Caco-2 (cell line): Measurements from ENCODE around the gene RFTN1. TPM values are rescaled to one million over a fixed set of nuclear protein-coding genes. Genes with fewer than 3 reads are reported as not detected.

Source experiments
- BruUV-seq: library from RNA; stranded (reverse); fragments of 400-500 nt; replicated peaks from 2 replicates; lab custom pipeline; 2021; lab: Mats Ljungman, UMichigan
- CTCF ChIA-PET: fragments of 300-600 bp; sonication (Branson Sonifier 250); formaldehyde crosslinking; loops from one replicate; lab custom pipeline; 2022; ENCODE audit warnings: antibody characterized with exemption; lab: Charles Lee
- POLR2A ChIA-PET: fragments of 300-600 bp; sonication (Branson Sonifier 250); formaldehyde crosslinking; loops from one replicate; lab custom pipeline; 2022; ENCODE audit warnings: antibody characterized with exemption; lab: Charles Lee
- DNase-seq, 2 experiments: peaks; one replicate each; pipeline versions ENCODE4 v3.0.0 to v3.0.0-alpha.2; 2020 to 2022
- H3K27me3 ChIP-seq: replicated peaks from 2 replicates; pipeline ENCODE4 v1.6.0; 2011; ENCODE audit warnings: low read length; ENCODE audit not compliant: control insufficient read depth, insufficient read depth
- H3K36me3 ChIP-seq: 2 replicates; pipeline ENCODE4 v1.5.1; 2011; ENCODE audit warnings: low read length; ENCODE audit not compliant: control insufficient read depth, insufficient read depth
- H3K4me1 ChIP-seq: fragments of 250-450 bp; sonication (Bioruptor Pico); 2 replicates; pipeline ENCODE4 v1.5.1; 2020; ENCODE audit warnings: mild to moderate bottlenecking
- H3K4me3 ChIP-seq: 2 replicates; pipeline ENCODE4 v1.5.1; 2011; ENCODE audit warnings: low read depth, mild to moderate bottlenecking, control low read depth, low read length
- H3K9me3 ChIP-seq: fragments of 250-450 bp; sonication (Bioruptor Pico); 2 replicates; pipeline ENCODE4 v1.5.1; 2020; ENCODE audit warnings: mild to moderate bottlenecking, moderate library complexity
- H3K27ac Mint-ChIP-seq: one replicate; pipeline ENCODE4 v1.8.0; 2022; ENCODE audit warnings: mixed read lengths; ENCODE audit not compliant: unreplicated experiment
- H3K27me3 Mint-ChIP-seq: one replicate; pipeline ENCODE4 v1.8.0; 2022; ENCODE audit warnings: mixed read lengths; ENCODE audit not compliant: insufficient read depth, unreplicated experiment
- H3K36me3 Mint-ChIP-seq: one replicate; pipeline ENCODE4 v1.8.0; 2022; ENCODE audit warnings: mild to moderate bottlenecking, mixed read lengths; ENCODE audit not compliant: insufficient read depth, unreplicated experiment
- H3K4me1 Mint-ChIP-seq: one replicate; pipeline ENCODE4 v1.8.0; 2022; ENCODE audit warnings: low read depth, mixed read lengths; ENCODE audit not compliant: unreplicated experiment
- H3K4me3 Mint-ChIP-seq: one replicate; pipeline ENCODE4 v1.8.0; 2022; ENCODE audit warnings: mild to moderate bottlenecking, moderate library complexity, mixed read lengths; ENCODE audit not compliant: unreplicated experiment
- H3K9me3 Mint-ChIP-seq: one replicate; pipeline ENCODE4 v1.8.0; 2022; ENCODE audit warnings: mixed read lengths; ENCODE audit not compliant: unreplicated experiment
- intact Hi-C: fragments of 100-400 bp; cut with micrococcal nuclease; formaldehyde crosslinking; loops from one replicate; pipeline ENCODE4 v1.10.0; 2022; ENCODE audit not compliant: unreplicated experiment
- total RNA-seq: library from RNA; stranded (reverse); gene quantifications from 2 replicates; pipeline ENCODE4 v1.2.3, GENCODE V29; 2022
- TF ChIP-seq, protein P1 (sequence below), 2 experiments: fragments of 200-600 bp in 1 of 2; IDR thresholded peaks; 1 replicate in 1 of 2; 2 replicates in 1 of 2; pipeline versions ENCODE4 v1.5.1 to v1.8.0; 2011 to 2022; ENCODE audit warnings: antibody characterized with exemption in 1 of 2, control low read depth in 1 of 2, inconsistent platforms in 1 of 2, low read depth in 1 of 2, low read length in 1 of 2, mild to moderate bottlenecking in 1 of 2, moderate library complexity in 1 of 2; ENCODE audit not compliant: insufficient read depth in 1 of 2, severe bottlenecking in 1 of 2, unreplicated experiment in 1 of 2

RFTN1 gene
- total RNA-seq, 1 experiment from 2014 or later, result 10.2 TPM

DNA sequence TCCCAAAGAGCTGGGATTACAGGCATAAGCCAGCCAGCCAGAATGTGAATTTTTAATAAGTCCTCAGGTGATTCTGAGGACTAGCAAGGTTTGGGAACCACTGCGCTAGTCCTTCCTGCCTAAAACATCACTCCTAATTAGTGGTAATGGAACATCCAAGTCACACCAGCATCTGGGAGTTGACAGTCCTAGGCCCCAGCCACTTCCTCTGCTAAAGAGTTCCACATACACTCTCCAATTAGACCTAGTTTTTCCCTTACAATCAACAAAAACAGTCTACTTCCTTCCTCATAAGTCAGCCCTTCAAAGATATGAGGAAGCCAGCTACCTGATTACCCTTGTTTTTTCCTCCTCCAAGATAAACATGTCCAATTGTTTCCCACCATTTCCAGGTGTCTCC lies 170.4 kb downstream of the RFTN1 start:
- Histone ChIP-seq H3K9me3 (no peaks in the 10 kb centered on the region), H3K27me3 (no peaks in the 10 kb centered on the region), H3K4me3 (no peak overlapping the region), H3K4me1 (no peaks in the 10 kb centered on the region), H3K36me3 (no peaks in the 10 kb centered on the region)
- intact Hi-C loops, result no loop called here
- no peaks in the 10 kb centered on the region for H3K36me3 Mint-ChIP-seq
- ChIA-PET POLR2A (no interaction called here), CTCF (no interaction called here)
- no peak overlapping the region for H3K4me3 Mint-ChIP-seq
- no peaks in the 10 kb centered on the region for H3K4me1 Mint-ChIP-seq
- H3K9me3 Mint-ChIP-seq, result no peaks in the 10 kb centered on the region
- DNase-seq, result no peak
- no peaks in the 10 kb centered on the region for H3K27me3 Mint-ChIP-seq
- TF ChIP-seq, protein P1, sequence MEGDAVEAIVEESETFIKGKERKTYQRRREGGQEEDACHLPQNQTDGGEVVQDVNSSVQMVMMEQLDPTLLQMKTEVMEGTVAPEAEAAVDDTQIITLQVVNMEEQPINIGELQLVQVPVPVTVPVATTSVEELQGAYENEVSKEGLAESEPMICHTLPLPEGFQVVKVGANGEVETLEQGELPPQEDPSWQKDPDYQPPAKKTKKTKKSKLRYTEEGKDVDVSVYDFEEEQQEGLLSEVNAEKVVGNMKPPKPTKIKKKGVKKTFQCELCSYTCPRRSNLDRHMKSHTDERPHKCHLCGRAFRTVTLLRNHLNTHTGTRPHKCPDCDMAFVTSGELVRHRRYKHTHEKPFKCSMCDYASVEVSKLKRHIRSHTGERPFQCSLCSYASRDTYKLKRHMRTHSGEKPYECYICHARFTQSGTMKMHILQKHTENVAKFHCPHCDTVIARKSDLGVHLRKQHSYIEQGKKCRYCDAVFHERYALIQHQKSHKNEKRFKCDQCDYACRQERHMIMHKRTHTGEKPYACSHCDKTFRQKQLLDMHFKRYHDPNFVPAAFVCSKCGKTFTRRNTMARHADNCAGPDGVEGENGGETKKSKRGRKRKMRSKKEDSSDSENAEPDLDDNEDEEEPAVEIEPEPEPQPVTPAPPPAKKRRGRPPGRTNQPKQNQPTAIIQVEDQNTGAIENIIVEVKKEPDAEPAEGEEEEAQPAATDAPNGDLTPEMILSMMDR (IDR thresholded peaks at IDR 0.05; ENCODE audit: insufficient read depth in 1 of 2, low read depth in 1 of 2, low read length in 1 of 2, severe bottlenecking in 1 of 2, unreplicated experiment in 1 of 2), result no peak
- BruUV-seq, result no TSS peak
- no peak overlapping the region for H3K27ac Mint-ChIP-seq

DNA sequence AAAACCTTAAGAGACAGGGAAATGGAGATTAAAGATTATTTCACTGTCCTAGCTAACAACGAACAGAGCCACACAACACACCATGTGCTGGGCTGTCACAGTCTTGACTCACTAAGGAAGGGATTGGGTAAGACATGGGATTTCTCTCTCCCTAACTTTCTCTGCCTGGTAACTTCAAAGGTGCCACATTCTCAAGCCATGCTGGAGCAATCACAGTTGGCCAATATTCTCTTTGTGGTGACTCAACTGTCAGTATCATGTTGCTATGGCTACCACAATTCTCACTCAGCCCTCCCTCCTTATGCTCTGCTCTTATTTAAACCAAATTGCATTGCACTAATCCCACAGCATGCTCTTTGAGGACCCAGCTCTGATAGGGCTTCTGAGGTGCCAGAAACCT lies 174.5 kb downstream of the RFTN1 start:
- POLR2A ChIA-PET, result no interaction called here
- H3K4me1 Mint-ChIP-seq, result no peaks in the 10 kb centered on the region
- H3K36me3 Mint-ChIP-seq, result peaks cover 8% of the 10 kb centered on the region
- no peak overlapping the region for H3K27ac Mint-ChIP-seq
- no peaks in the 10 kb centered on the region for H3K9me3 Mint-ChIP-seq
- CTCF ChIA-PET, result no interaction called here
- 0 out of 2 replicates have a peak, but pooled peaks cover 1% of the 10 kb centered on the region for H3K36me3 ChIP-seq
- TF ChIP-seq, protein P1 (IDR thresholded peaks at IDR 0.05; ENCODE audit: insufficient read depth in 1 of 2, low read depth in 1 of 2, low read length in 1 of 2, severe bottlenecking in 1 of 2, unreplicated experiment in 1 of 2), result no peak
- no peaks in the 10 kb centered on the region for H3K27me3 ChIP-seq
- no peaks in the 10 kb centered on the region for H3K9me3 ChIP-seq
- no peaks in the 10 kb centered on the region for H3K4me1 ChIP-seq
- no peak overlapping the region for H3K4me3 Mint-ChIP-seq
- no peak overlapping the region for H3K4me3 ChIP-seq
- no peaks in the 10 kb centered on the region for H3K27me3 Mint-ChIP-seq
- no TSS peak for BruUV-seq
- DNase-seq, result peak in 1 of 2 experiments; percentile 28
- intact Hi-C loops, result no loop called here

- peaks cover 8% of the 10 kb centered on the region for H3K36me3 Mint-ChIP-seq
- H3K4me1 Mint-ChIP-seq, result no peaks in the 10 kb centered on the region
- Histone ChIP-seq H3K27me3 (no peaks in the 10 kb centered on the region), H3K4me3 (no peak overlapping the region), H3K9me3 (no peaks in the 10 kb centered on the region), H3K36me3 (0 out of 2 replicates have a peak, but pooled peaks cover 1% of the 10 kb centered on the region), H3K4me1 (peaks cover 5% of the 10 kb centered on the region; the same call in 1 of the 2 replicates)
- intact Hi-C loops, result no loop called here
- peaks cover 1% of the 10 kb centered on the region for H3K9me3 Mint-ChIP-seq
- TF ChIP-seq, protein P1 (IDR thresholded peaks at IDR 0.05; ENCODE audit: insufficient read depth in 1 of 2, low read depth in 1 of 2, low read length in 1 of 2, severe bottlenecking in 1 of 2, unreplicated experiment in 1 of 2), result no peak
- DNase-seq, result no peak
- CTCF ChIA-PET, result no interaction called here
- BruUV-seq, result no TSS peak
- H3K4me3 Mint-ChIP-seq, result no peak overlapping the region
- no peaks in the 10 kb centered on the region for H3K27me3 Mint-ChIP-seq
- no peak overlapping the region for H3K27ac Mint-ChIP-seq
- POLR2A ChIA-PET, result no interaction called here
These were observed 175.5 kb downstream of the RFTN1 start for GRCh38 chr3:16337856-16338540.
